ENCODE results near the gene ISG20. TPM values are rescaled to one million over a fixed set of nuclear protein-coding genes. Genes with fewer than 3 reads are reported as not detected.

The ISG20 gene
- total RNA-seq, 1 experiment from 2014 or later, result 75.6 TPM

DNA sequence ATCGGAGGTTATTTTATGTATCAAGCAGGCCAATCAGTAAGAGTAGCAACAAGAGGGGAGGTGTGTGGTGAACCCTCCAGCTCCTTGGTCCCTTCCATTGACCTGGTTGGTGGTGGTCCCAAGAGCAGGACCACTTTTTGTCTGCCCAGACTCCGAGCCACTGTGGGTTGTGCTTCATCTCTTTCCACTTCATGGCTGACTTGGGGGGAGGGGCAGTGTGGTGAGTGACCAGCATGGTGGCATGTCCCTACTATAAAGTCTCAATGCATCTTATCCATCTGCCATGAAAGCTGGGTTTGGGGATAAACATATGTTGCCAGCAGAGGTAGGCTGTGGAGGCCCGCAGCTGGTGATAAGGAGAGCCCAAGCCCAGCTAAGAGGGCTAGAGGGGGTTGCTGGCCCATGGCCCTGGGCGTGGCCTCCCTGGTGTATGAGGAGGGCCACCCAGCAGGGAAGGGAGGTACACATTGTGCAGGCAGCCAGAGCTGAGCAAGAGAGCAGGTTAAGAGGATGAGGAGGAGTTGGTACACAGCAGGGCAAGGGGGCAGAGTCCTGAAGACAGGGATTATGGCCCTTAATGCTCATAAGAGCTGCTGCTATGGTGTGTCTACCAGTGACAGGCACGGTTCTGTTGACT is 10.7 kb upstream of the ISG20 start:
- peaks cover 48% of the 10 kb centered on the region for H3K4me1 Mint-ChIP-seq (ENCODE audit: low read depth, unreplicated experiment)
- H3K27ac Mint-ChIP-seq (ENCODE audit: unreplicated experiment), result no peak overlapping the region
- TF ChIP-seq, protein P1, sequence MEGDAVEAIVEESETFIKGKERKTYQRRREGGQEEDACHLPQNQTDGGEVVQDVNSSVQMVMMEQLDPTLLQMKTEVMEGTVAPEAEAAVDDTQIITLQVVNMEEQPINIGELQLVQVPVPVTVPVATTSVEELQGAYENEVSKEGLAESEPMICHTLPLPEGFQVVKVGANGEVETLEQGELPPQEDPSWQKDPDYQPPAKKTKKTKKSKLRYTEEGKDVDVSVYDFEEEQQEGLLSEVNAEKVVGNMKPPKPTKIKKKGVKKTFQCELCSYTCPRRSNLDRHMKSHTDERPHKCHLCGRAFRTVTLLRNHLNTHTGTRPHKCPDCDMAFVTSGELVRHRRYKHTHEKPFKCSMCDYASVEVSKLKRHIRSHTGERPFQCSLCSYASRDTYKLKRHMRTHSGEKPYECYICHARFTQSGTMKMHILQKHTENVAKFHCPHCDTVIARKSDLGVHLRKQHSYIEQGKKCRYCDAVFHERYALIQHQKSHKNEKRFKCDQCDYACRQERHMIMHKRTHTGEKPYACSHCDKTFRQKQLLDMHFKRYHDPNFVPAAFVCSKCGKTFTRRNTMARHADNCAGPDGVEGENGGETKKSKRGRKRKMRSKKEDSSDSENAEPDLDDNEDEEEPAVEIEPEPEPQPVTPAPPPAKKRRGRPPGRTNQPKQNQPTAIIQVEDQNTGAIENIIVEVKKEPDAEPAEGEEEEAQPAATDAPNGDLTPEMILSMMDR (IDR thresholded peaks at IDR 0.05; ENCODE audit: unreplicated experiment), result no peak
- no TSS peak for BruUV-seq (replicated peaks)
- CTCF ChIA-PET, result no interaction called here
- no peaks in the 10 kb centered on the region for H3K27me3 Mint-ChIP-seq (ENCODE audit: unreplicated experiment)
- H3K36me3 Mint-ChIP-seq (ENCODE audit: insufficient read depth, unreplicated experiment), result peaks cover 58% of the 10 kb centered on the region
- H3K4me3 Mint-ChIP-seq (ENCODE audit: low read depth, unreplicated experiment), result no peak overlapping the region
- intact Hi-C loops (cut with micrococcal nuclease; ENCODE audit: unreplicated experiment), result no loop called here
- DNase-seq, result no peak
- H3K9me3 Mint-ChIP-seq (ENCODE audit: low read depth, unreplicated experiment), result no peaks in the 10 kb centered on the region

- CTCF ChIA-PET, result no interaction called here
- no peak for DNase-seq
- Mint-ChIP-seq H3K27ac (ENCODE audit: unreplicated experiment) (no peak overlapping the region), H3K36me3 (ENCODE audit: insufficient read depth, unreplicated experiment) (peaks cover 54% of the 10 kb centered on the region), H3K27me3 (ENCODE audit: unreplicated experiment) (no peaks in the 10 kb centered on the region), H3K9me3 (ENCODE audit: low read depth, unreplicated experiment) (no peaks in the 10 kb centered on the region), H3K4me3 (ENCODE audit: low read depth, unreplicated experiment) (no peak overlapping the region), H3K4me1 (ENCODE audit: low read depth, unreplicated experiment) (peaks cover 39% of the 10 kb centered on the region)
- intact Hi-C loops (cut with micrococcal nuclease; ENCODE audit: unreplicated experiment), result no loop called here
- BruUV-seq (replicated peaks), result no TSS peak
- TF ChIP-seq, protein P1 (IDR thresholded peaks at IDR 0.05; ENCODE audit: unreplicated experiment), result no peak
Measured at GRCh38 chr15:88629071-88629470, 9.7 kb upstream of the ISG20 start.

- no TSS peak for BruUV-seq (replicated peaks)
- CTCF ChIA-PET, result interaction anchor here (0.6 kb wide), 1 partner anchor 162 kb away, joined by 3 read pairs; no protein-coding TSS in a partner anchor
- Mint-ChIP-seq H3K4me1 (ENCODE audit: low read depth, unreplicated experiment) (peaks cover 34% of the 10 kb centered on the region), H3K27me3 (ENCODE audit: unreplicated experiment) (no peaks in the 10 kb centered on the region), H3K9me3 (ENCODE audit: low read depth, unreplicated experiment) (no peaks in the 10 kb centered on the region), H3K27ac (ENCODE audit: unreplicated experiment) (peak overlapping the region; percentile 22), H3K4me3 (ENCODE audit: low read depth, unreplicated experiment) (no peak overlapping the region), H3K36me3 (ENCODE audit: insufficient read depth, unreplicated experiment) (peaks cover 50% of the 10 kb centered on the region)
- intact Hi-C loops (cut with micrococcal nuclease; ENCODE audit: unreplicated experiment), result no loop called here
- TF ChIP-seq, protein P1 (IDR thresholded peaks at IDR 0.05; ENCODE audit: unreplicated experiment), result no peak
- DNase-seq, result no peak
Measured at GRCh38 chr15:88630141-88630721, 8.6 kb upstream of the ISG20 start.

GRCh38 chr15:88630798-88631463 is 7.9 kb upstream of the ISG20 start:
- intact Hi-C loops (cut with micrococcal nuclease; ENCODE audit: unreplicated experiment), result no loop called here
- no peaks in the 10 kb centered on the region for H3K9me3 Mint-ChIP-seq (ENCODE audit: low read depth, unreplicated experiment)
- no peak for DNase-seq
- BruUV-seq (replicated peaks), result no TSS peak
- H3K4me1 Mint-ChIP-seq (ENCODE audit: low read depth, unreplicated experiment), result peaks cover 36% of the 10 kb centered on the region
- peaks cover 53% of the 10 kb centered on the region for H3K36me3 Mint-ChIP-seq (ENCODE audit: insufficient read depth, unreplicated experiment)
- H3K27me3 Mint-ChIP-seq (ENCODE audit: unreplicated experiment), result no peaks in the 10 kb centered on the region
- peak overlapping the region; percentile 22 for H3K27ac Mint-ChIP-seq (ENCODE audit: unreplicated experiment)
- CTCF ChIA-PET, result interaction anchor here (0.6 kb wide), 1 partner anchor 161 kb away, joined by 3 read pairs; no protein-coding TSS in a partner anchor
- no peak overlapping the region for H3K4me3 Mint-ChIP-seq (ENCODE audit: low read depth, unreplicated experiment)
- TF ChIP-seq, protein P1 (IDR thresholded peaks at IDR 0.05; ENCODE audit: unreplicated experiment), result no peak
